HepG2 (cell line): ENCODE data around the gene APOA1. TPM values are rescaled to one million over a fixed set of nuclear protein-coding genes. Genes with fewer than 3 reads are reported as not detected.

Experiments
- AHDC1 ChIP-seq: sonication (generic); formaldehyde crosslinking; IDR thresholded peaks from 2 replicates; pipeline ENCODE4 v1.5.1; 2020; ENCODE audit warnings: mild to moderate bottlenecking, missing genetic modification reagents, borderline replicate concordance
- CBX5 ChIP-seq: sonication (generic); formaldehyde crosslinking; IDR thresholded peaks from 2 replicates; pipeline ENCODE4 v1.4.0; 2020; ENCODE audit warnings: missing genetic modification reagents, borderline replicate concordance
- DPF2 ChIP-seq: sonication (generic); formaldehyde crosslinking; IDR thresholded peaks from 2 replicates; pipeline ENCODE4 v1.4.0; 2020; ENCODE audit warnings: mild to moderate bottlenecking, low read depth, missing genetic modification reagents, borderline replicate concordance
- GABPB1 ChIP-seq: IDR thresholded peaks from 2 replicates; pipeline ENCODE4 v1.6.1; 2016; ENCODE audit warnings: mild to moderate bottlenecking, missing genetic modification reagents, moderate library complexity, missing compliant biosample characterization
- HIVEP1 ChIP-seq: sonication (generic); formaldehyde crosslinking; IDR thresholded peaks from 2 replicates; pipeline ENCODE4 v1.4.0; 2020; ENCODE audit warnings: mild to moderate bottlenecking, missing genetic modification reagents
- MED13 ChIP-seq: sonication (generic); formaldehyde crosslinking; IDR thresholded peaks from 2 replicates; pipeline ENCODE4 v1.5.0; 2020; ENCODE audit warnings: missing genetic modification reagents
- NFYB ChIP-seq: sonication (generic); formaldehyde crosslinking; IDR thresholded peaks from 2 replicates; pipeline ENCODE4 v1.4.0; 2020; ENCODE audit warnings: missing genetic modification reagents
- RAD51 ChIP-seq: fragments of 450-650 bp; IDR thresholded peaks from 2 replicates; pipeline ENCODE4 v1.6.1; 2016; ENCODE audit warnings: borderline replicate concordance
- REST ChIP-seq, 2 experiments: IDR thresholded peaks; 2 replicates each; pipeline ENCODE4 v1.6.1; 2011 to 2012; ENCODE audit warnings: low read length in 2 of 2, borderline replicate concordance in 1 of 2, low read depth in 1 of 2, mild to moderate bottlenecking in 1 of 2, moderate library complexity in 1 of 2
- RFX5 ChIP-seq: IDR thresholded peaks from 2 replicates; pipeline ENCODE4 v1.6.1; 2011; ENCODE audit warnings: low read depth, low read length, improper control_type of control experiment
- RXRA ChIP-seq: sonication (generic); formaldehyde crosslinking; IDR thresholded peaks from 2 replicates; pipeline ENCODE4 v1.5.1; 2020; ENCODE audit warnings: missing genetic modification reagents
- SIX4 ChIP-seq: sonication (generic); formaldehyde crosslinking; IDR thresholded peaks from 2 replicates; pipeline ENCODE4 v1.4.0; 2020; ENCODE audit warnings: missing genetic modification reagents
- SUZ12 ChIP-seq: fragments of 150-350 bp; IDR thresholded peaks from 2 replicates; pipeline ENCODE4 v1.6.1; 2014; ENCODE audit warnings: low read depth, low read length
- ZFAT ChIP-seq: sonication (generic); formaldehyde crosslinking; conservative IDR thresholded peaks from 2 replicates; pipeline ENCODE4 v1.8.1; 2023; ENCODE audit warnings: missing genetic modification reagents, inconsistent platforms
- ZNF337 ChIP-seq: sonication (generic); formaldehyde crosslinking; IDR thresholded peaks from 2 replicates; pipeline ENCODE4 v1.5.1; 2020; ENCODE audit warnings: missing genetic modification reagents, low read depth, mild to moderate bottlenecking, borderline replicate concordance
- ZNF383 ChIP-seq: sonication (generic); formaldehyde crosslinking; IDR thresholded peaks from 2 replicates; pipeline ENCODE4 v1.4.0; 2020; ENCODE audit warnings: missing genetic modification reagents, mild to moderate bottlenecking, borderline replicate concordance
- ZNF572 ChIP-seq: sonication (generic); formaldehyde crosslinking; IDR thresholded peaks from 2 replicates; pipeline ENCODE4 v1.5.1; 2020; ENCODE audit warnings: mild to moderate bottlenecking, missing genetic modification reagents
- polyA plus RNA-seq, 8 experiments: library from polyadenylated mRNA; depleted of rRNA in 3 of 8; stranded (reverse) in 7 of 8; unstranded in 1 of 8; fragments of >200 nt; fragmentation: Illumina TruSeq in 4 of 8; extraction: Trizol in 4 of 8; gene quantifications; 2 replicates each; pipeline versions ENCODE4 v1.2.1 to v1.2.3, GENCODE V29; 2011 to 2016; ENCODE audit warnings: low read depth in 4 of 8, missing spikeins in 1 of 8, mixed read lengths in 1 of 8; ENCODE audit not compliant: insufficient read depth in 1 of 8
- total RNA-seq, 5 experiments: library from RNA; depleted of rRNA; stranded (reverse); fragments of >200 nt; fragmentation: Illumina TruSeq; extraction: Trizol; gene quantifications; 2 replicates each; pipeline ENCODE4 v1.2.3, GENCODE V29; 2016; ENCODE audit warnings: low read depth in 1 of 5
- TF ChIP-seq, protein P1 (sequence below): sonication (generic); formaldehyde crosslinking; IDR thresholded peaks from 2 replicates; pipeline ENCODE4 v1.8.0; 2022; ENCODE audit warnings: missing genetic modification reagents, low read depth, mild to moderate bottlenecking, borderline replicate concordance

The APOA1 gene
- total and polyA plus RNA-seq, 2 of the 13 experiments (the other 11 are each of a cell fraction or from before 2014, with no cell fraction given) = 1,973 to 5,485 TPM

DNA sequence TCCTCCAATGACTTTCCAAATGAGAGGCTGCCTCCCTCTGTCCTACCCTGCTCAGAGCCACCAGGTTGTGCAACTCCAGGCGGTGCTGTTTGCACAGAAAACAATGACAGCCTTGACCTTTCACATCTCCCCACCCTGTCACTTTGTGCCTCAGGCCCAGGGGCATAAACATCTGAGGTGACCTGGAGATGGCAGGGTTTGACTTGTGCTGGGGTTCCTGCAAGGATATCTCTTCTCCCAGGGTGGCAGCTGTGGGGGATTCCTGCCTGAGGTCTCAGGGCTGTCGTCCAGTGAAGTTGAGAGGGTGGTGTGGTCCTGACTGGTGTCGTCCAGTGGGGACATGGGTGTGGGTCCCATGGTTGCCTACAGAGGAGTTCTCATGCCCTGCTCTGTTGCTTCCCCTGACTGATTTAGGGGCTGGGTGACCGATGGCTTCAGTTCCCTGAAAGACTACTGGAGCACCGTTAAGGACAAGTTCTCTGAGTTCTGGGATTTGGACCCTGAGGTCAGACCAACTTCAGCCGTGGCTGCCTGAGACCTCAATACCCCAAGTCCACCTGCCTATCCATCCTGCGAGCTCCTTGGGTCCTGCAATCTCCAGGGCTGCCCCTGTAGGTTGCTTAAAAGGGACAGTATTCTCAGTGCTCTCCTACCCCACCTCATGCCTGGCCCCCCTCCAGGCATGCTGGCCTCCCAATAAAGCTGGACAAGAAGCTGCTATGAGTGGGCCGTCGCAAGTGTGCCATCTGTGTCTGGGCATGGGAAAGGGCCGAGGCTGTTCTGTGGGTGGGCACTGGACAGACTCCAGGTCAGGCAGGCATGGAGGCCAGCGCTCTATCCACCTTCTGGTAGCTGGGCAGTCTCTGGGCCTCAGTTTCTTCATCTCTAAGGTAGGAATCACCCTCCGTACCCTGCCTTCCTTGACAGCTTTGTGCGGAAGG, 4.8 kb downstream of the APOA1 start (continued):
- TF ChIP-seq GABPB1 (CRISPR knock-in tag) (peak; percentile 63), HIVEP1 (CRISPR knock-in tag) (peak; percentile 60; the same call in 1 of the 2 replicates), MED13 (CRISPR knock-in tag) (peak; percentile 91; the same call in 1 of the 2 replicates), ZFAT (no peak), ZNF572 (no peak), RXRA (CRISPR knock-in tag) (peak; percentile 98), ZNF383 (CRISPR knock-in tag) (no peak), NFYB (CRISPR knock-in tag) (no peak; the same call in 1 of the 2 replicates), ZNF337 (CRISPR knock-in tag) (peak; percentile 65; the same call in 1 of the 2 replicates), REST (IDR thresholded peaks at IDR 0.05; ENCODE audit: borderline replicate concordance in 1 of 2, low read depth in 1 of 2, low read length in 2 of 2) (peak in 1 of 2 experiments; percentile 67; a peak in 2 of 4 replicates), SUZ12 (no peak), AHDC1 (CRISPR knock-in tag) (peak; percentile 93), RAD51 (no peak), CBX5 (CRISPR knock-in tag) (peak; percentile 84), DPF2 (CRISPR knock-in tag) (peak; percentile 98), RFX5 (no peak), SIX4 (CRISPR knock-in tag) (peak; percentile 87)
- TF ChIP-seq, protein P1, sequence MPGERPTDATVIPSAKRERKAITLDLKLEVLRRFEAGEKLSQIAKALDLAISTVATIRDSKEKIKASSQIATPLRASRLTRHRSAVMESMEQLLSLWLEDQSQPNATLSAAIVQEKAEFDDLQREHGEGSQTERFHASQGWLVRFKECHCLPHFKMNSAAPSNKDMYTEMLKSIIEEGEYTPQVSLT (CRISPR knock-in tag) = no peak
